ENCODE measurements around the gene ICAM1. TPM values are rescaled to one million over a fixed set of nuclear protein-coding genes. Genes with fewer than 3 reads are reported as not detected.

ICAM1 gene
- total and polyA plus RNA-seq, 11 donors, result 6.0 to 87.6 (median 9.7) TPM

DNA sequence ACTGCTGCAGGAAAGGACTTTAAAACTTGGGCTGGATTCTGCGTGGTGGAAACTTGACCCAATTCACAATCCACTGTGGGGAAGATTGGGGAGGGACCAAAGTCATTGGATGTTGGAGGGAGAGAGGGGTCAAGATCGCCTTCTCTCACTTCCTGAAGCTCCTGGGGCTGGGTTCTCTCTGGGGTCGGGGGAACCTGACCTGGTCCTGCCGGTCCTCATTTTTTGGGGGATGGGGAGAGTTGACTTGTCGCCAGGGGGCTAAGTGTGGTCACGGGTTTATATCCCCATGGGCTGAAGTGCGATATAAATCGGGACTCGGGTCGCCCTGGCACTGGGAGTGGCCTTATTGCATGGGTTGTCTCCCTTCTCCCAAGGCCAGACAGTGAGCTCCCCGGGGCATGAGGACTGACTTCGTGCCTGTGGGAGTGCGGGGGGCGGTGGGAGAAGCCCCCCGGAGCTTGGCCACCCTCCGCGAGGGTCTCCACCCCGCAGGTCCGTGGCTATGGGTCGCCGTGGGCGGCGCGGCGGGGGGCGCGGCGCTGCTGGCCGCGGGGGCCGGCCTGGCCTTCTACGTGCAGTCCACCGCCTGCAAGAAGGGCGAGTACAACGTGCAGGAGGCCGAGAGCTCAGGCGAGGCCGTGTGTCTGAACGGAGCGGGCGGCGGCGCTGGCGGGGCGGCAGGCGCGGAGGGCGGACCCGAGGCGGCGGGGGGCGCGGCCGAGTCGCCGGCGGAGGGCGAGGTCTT, 25.1 kb downstream of the ICAM1 start:
- Histone ChIP-seq H3K4me1 (peaks cover 10 to 57% (median 22%) of the 10 kb centered on the region in 12 donors), H3K36me3 (no peaks in the 10 kb centered on the region), H3K4me3 (peak overlapping the region in 5 of 12 donors; percentile 26 to 51 (median 30)), H3K27ac (no peak overlapping the region), H3K9me3 (no peaks in the 10 kb centered on the region), H3K27me3 (peaks cover 33 to 97% (median 60%) of the 10 kb centered on the region in 9 donors)
- DNase-seq, result no peak
- no peak for ATAC-seq
- WGBS, 4 donors, result 4 to 16% (median 7%) methylated on average over 21 to 58 of the region's 58 CpGs
- intact Hi-C loops (cut with DNase I), result no loop called here
- TF ChIP-seq, protein P1, sequence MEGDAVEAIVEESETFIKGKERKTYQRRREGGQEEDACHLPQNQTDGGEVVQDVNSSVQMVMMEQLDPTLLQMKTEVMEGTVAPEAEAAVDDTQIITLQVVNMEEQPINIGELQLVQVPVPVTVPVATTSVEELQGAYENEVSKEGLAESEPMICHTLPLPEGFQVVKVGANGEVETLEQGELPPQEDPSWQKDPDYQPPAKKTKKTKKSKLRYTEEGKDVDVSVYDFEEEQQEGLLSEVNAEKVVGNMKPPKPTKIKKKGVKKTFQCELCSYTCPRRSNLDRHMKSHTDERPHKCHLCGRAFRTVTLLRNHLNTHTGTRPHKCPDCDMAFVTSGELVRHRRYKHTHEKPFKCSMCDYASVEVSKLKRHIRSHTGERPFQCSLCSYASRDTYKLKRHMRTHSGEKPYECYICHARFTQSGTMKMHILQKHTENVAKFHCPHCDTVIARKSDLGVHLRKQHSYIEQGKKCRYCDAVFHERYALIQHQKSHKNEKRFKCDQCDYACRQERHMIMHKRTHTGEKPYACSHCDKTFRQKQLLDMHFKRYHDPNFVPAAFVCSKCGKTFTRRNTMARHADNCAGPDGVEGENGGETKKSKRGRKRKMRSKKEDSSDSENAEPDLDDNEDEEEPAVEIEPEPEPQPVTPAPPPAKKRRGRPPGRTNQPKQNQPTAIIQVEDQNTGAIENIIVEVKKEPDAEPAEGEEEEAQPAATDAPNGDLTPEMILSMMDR (IDR thresholded peaks at IDR 0.05), result no peak
- TF ChIP-seq POLR2A (IDR thresholded peaks at IDR 0.05), result no peak

DNA sequence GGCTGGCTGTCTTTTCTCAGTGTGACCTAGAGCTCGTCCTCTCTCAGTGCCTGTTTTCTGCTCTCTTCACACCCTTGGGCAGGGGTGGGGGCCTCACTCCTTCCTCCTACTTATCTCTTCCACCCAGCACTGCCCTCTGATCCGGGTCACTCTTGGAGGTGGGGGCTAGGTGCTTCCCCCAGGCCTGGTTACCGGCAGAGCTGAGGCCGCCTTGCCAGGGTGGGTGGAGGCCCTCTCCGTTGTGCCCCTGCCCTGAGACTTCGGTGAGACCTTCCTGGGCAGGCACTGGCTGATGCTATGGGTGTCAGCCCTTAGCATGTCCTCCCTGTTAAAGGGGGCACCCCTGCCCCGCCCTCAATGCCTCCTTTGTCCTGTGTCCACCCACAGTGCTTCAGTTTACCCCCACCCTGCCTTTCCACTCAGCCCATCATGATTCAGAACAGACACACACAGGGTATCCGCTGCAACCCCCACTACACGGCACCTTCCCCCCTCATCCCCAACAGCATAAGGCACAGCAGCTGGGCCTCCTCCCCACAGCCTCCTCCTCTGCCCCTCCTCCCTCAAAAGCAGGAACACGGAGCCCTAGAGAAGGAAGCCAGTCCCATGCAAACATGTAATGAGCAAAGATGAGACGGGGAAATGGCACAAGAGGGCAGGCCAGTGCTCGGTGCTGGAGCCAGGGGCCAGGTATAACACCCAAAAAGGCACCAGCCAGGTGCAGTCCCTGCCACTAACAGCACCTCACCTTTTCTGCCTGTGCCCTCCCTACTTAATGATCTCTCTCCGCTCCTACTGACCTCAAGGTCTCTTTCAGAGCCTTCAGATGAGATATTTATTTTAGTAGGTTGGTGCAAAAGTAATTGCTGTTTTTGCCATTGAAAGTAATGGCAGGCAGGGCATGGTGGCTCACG, 28.9 kb downstream of the ICAM1 start:
- 41 to 57% (median 45%) methylated on average over 14 of the region's 14 CpGs for whole genome bisulfite sequencing, 4 donors
- H3K36me3 ChIP-seq, result no peaks in the 10 kb centered on the region
- H3K27ac ChIP-seq, result peak overlapping the region in 1 of 12 donors; percentile 13
- no peaks in the 10 kb centered on the region for H3K9me3 ChIP-seq
- DNase-seq (no peak), ATAC-seq (peak in 1 of 4 donors; percentile 51)
- peaks cover 12 to 61% (median 23%) of the 10 kb centered on the region in 9 donors for H3K27me3 ChIP-seq
- intact Hi-C loops (cut with DNase I), result no loop called here
- TF ChIP-seq, protein P1 (IDR thresholded peaks at IDR 0.05), result no peak
- no peak for TF ChIP-seq POLR2A (IDR thresholded peaks at IDR 0.05)
- H3K4me3 ChIP-seq, result no peak overlapping the region
- H3K4me1 ChIP-seq, result peaks cover 0 to 30% (median 8%) of the 10 kb centered on the region in 12 donors

DNA sequence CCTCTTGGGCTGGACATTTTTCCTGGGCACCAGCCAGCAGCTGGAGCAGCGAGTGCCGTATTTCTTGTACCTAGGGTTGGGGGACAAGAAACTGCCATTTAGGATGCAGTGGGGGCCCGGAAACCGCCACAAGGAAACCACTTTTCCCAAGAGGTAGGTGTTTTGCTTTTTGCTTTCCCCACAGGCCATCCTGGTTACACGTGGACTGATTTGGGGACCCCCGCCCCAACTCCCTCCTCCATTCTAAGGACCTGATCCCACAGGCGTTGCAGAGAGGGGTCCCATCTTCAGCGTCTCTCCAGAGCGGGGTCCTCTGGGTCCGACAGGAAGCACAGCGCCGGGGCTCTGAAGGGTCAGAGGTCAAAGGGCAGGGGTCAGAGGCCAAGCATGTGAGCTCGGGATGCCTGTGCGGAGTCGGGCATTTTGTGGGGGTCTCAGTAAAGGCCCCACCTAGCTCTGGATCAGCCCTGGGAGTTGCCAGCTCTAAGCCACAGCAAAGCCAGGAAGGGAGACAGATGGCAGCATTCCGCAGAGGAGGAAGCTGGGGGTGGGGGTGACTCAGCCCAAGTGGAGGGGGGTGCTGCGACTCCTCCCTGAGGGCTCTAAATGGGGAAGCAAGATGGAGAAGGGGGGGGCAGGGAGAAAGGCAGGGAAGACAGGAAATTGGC, 34.4 kb downstream of the ICAM1 start:
- TF ChIP-seq POLR2A (IDR thresholded peaks at IDR 0.05), result no peak
- TF ChIP-seq, protein P1 (IDR thresholded peaks at IDR 0.05), result no peak
- H3K4me3 ChIP-seq, result peak overlapping the region in 1 of 12 donors; percentile 37
- ATAC-seq (peak in 2 of 4 donors; percentile 62 to 66), DNase-seq (peak in 2 of 5 donors; percentile 47 to 52)
- peak overlapping the region in 1 of 12 donors; percentile 60 for H3K27ac ChIP-seq
- H3K4me1 ChIP-seq, result peaks cover 0 to 19% (median 0%) of the 10 kb centered on the region in 12 donors
- 79 to 87% (median 82%) methylated on average over 11 to 17 of the region's 17 CpGs for WGBS, 4 donors
- H3K27me3 ChIP-seq, result peaks cover 0 to 10% (median 0%) of the 10 kb centered on the region in 9 donors
- intact Hi-C loops (cut with DNase I), result no loop called here
- peaks cover 0 to 7% (median 0%) of the 10 kb centered on the region in 9 donors for H3K36me3 ChIP-seq
- no peaks in the 10 kb centered on the region for H3K9me3 ChIP-seq

Measured in heart left ventricle (tissue), 16 donors.